ENCODE results near the gene COL6A2.

Gene COL6A2

DNA sequence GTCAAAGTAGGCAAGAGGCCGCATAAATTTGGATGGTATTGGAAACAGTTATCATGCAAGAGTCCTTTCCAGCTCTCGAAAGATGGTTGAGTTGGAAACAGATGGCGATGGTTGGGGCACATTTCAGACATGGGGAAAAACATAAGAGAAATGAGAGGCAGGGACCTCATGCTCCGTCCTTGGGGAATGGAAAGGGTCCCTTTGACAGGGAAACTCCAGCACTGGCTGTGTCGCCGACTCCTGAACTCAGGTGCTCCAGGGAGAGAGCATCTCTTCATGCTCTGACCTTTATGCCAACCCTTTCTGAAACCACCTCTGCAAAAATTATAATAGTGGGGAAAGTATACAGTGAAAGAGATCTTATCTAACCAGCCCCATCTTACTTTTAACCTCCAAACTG lies 36.8 kb upstream of the COL6A2 start:
- H3K27me3 ChIP-seq (ENCODE audit: control insufficient read depth, low read length): no peaks in the 10 kb centered on the region
- no peaks in the 10 kb centered on the region for H3K9me2 ChIP-seq (replicated peaks; ENCODE audit: control insufficient read depth, low read length)
- H3K36me3 ChIP-seq (ENCODE audit: control insufficient read depth, low read length): no peaks in the 10 kb centered on the region
- H3K27ac ChIP-seq (ENCODE audit: low read depth, low read length): no peak overlapping the region
- TF ChIP-seq, protein P1, sequence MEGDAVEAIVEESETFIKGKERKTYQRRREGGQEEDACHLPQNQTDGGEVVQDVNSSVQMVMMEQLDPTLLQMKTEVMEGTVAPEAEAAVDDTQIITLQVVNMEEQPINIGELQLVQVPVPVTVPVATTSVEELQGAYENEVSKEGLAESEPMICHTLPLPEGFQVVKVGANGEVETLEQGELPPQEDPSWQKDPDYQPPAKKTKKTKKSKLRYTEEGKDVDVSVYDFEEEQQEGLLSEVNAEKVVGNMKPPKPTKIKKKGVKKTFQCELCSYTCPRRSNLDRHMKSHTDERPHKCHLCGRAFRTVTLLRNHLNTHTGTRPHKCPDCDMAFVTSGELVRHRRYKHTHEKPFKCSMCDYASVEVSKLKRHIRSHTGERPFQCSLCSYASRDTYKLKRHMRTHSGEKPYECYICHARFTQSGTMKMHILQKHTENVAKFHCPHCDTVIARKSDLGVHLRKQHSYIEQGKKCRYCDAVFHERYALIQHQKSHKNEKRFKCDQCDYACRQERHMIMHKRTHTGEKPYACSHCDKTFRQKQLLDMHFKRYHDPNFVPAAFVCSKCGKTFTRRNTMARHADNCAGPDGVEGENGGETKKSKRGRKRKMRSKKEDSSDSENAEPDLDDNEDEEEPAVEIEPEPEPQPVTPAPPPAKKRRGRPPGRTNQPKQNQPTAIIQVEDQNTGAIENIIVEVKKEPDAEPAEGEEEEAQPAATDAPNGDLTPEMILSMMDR (IDR thresholded peaks at IDR 0.05; ENCODE audit: low read depth, low read length, poor library complexity, severe bottlenecking): no peak
- no peak for TF ChIP-seq EZH2phosphoT487 (IDR thresholded peaks at IDR 0.05; ENCODE audit: borderline replicate concordance, low read length)
- H3K4me3 ChIP-seq (ENCODE audit: low read length): no peak overlapping the region
- no peaks in the 10 kb centered on the region for H3K4me1 ChIP-seq (ENCODE audit: control insufficient read depth, low read length)
- H3K79me2 ChIP-seq (ENCODE audit: control insufficient read depth, low read length): no peaks in the 10 kb centered on the region
- no peak overlapping the region for H3K4me2 ChIP-seq (ENCODE audit: low read length)
- H3F3A ChIP-seq (ENCODE audit: control insufficient read depth, insufficient read depth): no peaks in the 10 kb centered on the region
- no peaks in the 10 kb centered on the region for H4K20me1 ChIP-seq (ENCODE audit: control insufficient read depth, insufficient read depth, low read depth, low read length)
- peaks cover 75% of the 10 kb centered on the region for H3K9me3 ChIP-seq (ENCODE audit: control insufficient read depth, insufficient read depth, low read length)

DNA sequence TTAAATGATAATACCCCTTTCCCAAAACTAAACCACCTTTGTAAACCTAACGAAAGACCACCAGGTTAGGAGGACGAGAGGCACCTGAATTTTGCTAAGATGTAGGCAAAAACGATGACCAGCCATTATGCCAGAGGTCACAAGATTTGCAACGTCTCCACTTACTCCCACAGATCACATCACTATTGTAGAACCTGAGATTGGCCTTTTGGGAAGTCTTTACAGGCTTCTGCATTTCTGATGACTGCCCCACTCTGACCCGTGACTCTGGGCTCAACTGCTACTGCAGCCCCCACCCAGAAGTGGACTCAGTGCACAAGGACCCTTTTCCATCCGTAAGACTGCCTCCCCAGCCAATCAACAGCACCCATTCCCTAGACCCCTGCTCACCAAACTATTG lies 36.4 kb upstream of the COL6A2 start:
- H3K79me2 ChIP-seq (ENCODE audit: control insufficient read depth, low read length): no peaks in the 10 kb centered on the region
- H3K36me3 ChIP-seq (ENCODE audit: control insufficient read depth, low read length): no peaks in the 10 kb centered on the region
- no peak overlapping the region for H3K27ac ChIP-seq (ENCODE audit: low read depth, low read length)
- H3K9me2 ChIP-seq (replicated peaks; ENCODE audit: control insufficient read depth, low read length): no peaks in the 10 kb centered on the region
- H4K20me1 ChIP-seq (ENCODE audit: control insufficient read depth, insufficient read depth, low read depth, low read length): no peaks in the 10 kb centered on the region
- TF ChIP-seq EZH2phosphoT487 (IDR thresholded peaks at IDR 0.05; ENCODE audit: borderline replicate concordance, low read length): no peak
- TF ChIP-seq, protein P1 (IDR thresholded peaks at IDR 0.05; ENCODE audit: low read depth, low read length, poor library complexity, severe bottlenecking): no peak
- H3K9me3 ChIP-seq (ENCODE audit: control insufficient read depth, insufficient read depth, low read length): peaks cover 71% of the 10 kb centered on the region
- no peak overlapping the region for H3K4me2 ChIP-seq (ENCODE audit: low read length)
- no peak overlapping the region for H3K4me3 ChIP-seq (ENCODE audit: low read length)
- no peaks in the 10 kb centered on the region for H3F3A ChIP-seq (ENCODE audit: control insufficient read depth, insufficient read depth)
- no peaks in the 10 kb centered on the region for H3K27me3 ChIP-seq (ENCODE audit: control insufficient read depth, low read length)
- no peaks in the 10 kb centered on the region for H3K4me1 ChIP-seq (ENCODE audit: control insufficient read depth, low read length)

GRCh38 chr21:46061950-46062349 lies 36.0 kb upstream of the COL6A2 start:
- H4K20me1 ChIP-seq (ENCODE audit: control insufficient read depth, insufficient read depth, low read depth, low read length): no peaks in the 10 kb centered on the region
- H3F3A ChIP-seq (ENCODE audit: control insufficient read depth, insufficient read depth): no peaks in the 10 kb centered on the region
- no peaks in the 10 kb centered on the region for H3K27me3 ChIP-seq (ENCODE audit: control insufficient read depth, low read length)
- H3K9me2 ChIP-seq (replicated peaks; ENCODE audit: control insufficient read depth, low read length): no peaks in the 10 kb centered on the region
- peaks cover 67% of the 10 kb centered on the region for H3K9me3 ChIP-seq (ENCODE audit: control insufficient read depth, insufficient read depth, low read length)
- no peak overlapping the region for H3K4me2 ChIP-seq (ENCODE audit: low read length)
- no peaks in the 10 kb centered on the region for H3K36me3 ChIP-seq (ENCODE audit: control insufficient read depth, low read length)
- TF ChIP-seq, protein P1 (IDR thresholded peaks at IDR 0.05; ENCODE audit: low read depth, low read length, poor library complexity, severe bottlenecking): no peak
- no peak for TF ChIP-seq EZH2phosphoT487 (IDR thresholded peaks at IDR 0.05; ENCODE audit: borderline replicate concordance, low read length)
- no peaks in the 10 kb centered on the region for H3K4me1 ChIP-seq (ENCODE audit: control insufficient read depth, low read length)
- H3K4me3 ChIP-seq (ENCODE audit: low read length): no peak overlapping the region
- H3K27ac ChIP-seq (ENCODE audit: low read depth, low read length): no peak overlapping the region
- H3K79me2 ChIP-seq (ENCODE audit: control insufficient read depth, low read length): no peaks in the 10 kb centered on the region

All from DOHH2 (cell line).